Hepatocyte (in vitro differentiated cells): Measurements from ENCODE around the gene TMEM248.
"Not testable (repeated sequence)": the region's sequence is repeated elsewhere in the genome, so short reads cannot be mapped to it uniquely, and the experiment has no call there.

Source experiments
- CTCF ChIP-seq: fragments of 200-600 bp; sonication (generic); IDR thresholded peaks from 2 replicates; pipeline ENCODE4 v1.5.1; 2016; ENCODE audit warnings: antibody characterized with exemption, mild to moderate bottlenecking; ENCODE audit not compliant: poor library complexity
- EZH2 ChIP-seq: fragments of 200-600 bp; sonication (generic); IDR thresholded peaks from 2 replicates; pipeline ENCODE4 v1.6.1; 2016; ENCODE audit warnings: antibody characterized with exemption, mild to moderate bottlenecking, borderline replicate concordance
- EZH2phosphoT487 ChIP-seq: fragments of 200-600 bp; sonication (generic); IDR thresholded peaks from one replicate; pipeline ENCODE4 v1.6.1; 2018; ENCODE audit warnings: antibody characterized with exemption, mild to moderate bottlenecking, low read depth, moderate library complexity; ENCODE audit not compliant: unreplicated experiment, severe bottlenecking

GRCh38 chr7:66994691-66995049 is 73.6 kb downstream of the TMEM248 start:
- TF ChIP-seq EZH2, EZH2phosphoT487: not testable (repeated sequence)
- TF ChIP-seq CTCF: peak; percentile 39
